Body of pancreas (tissue), 4 donors: Measurements from ENCODE around the gene UGT1A1.

ENCODE experiments used
- CTCF ChIP-seq, 7 experiments: fragments of 450-650 bp in 4 of 7; fragments of 200-600 bp in 3 of 7; sonication (generic) in 3 of 7; IDR thresholded peaks; one replicate each; pipeline ENCODE4 v1.5.1; 2016 to 2019; ENCODE audit warnings: antibody characterized with exemption in 7 of 7
- POLR2A ChIP-seq, 3 donors: fragments of 450-650 bp; IDR thresholded peaks; one replicate each; pipeline ENCODE4 v1.6.1; 2016; ENCODE audit warnings: antibody characterized with exemption in 3 of 3, mild to moderate bottlenecking in 2 of 3

GRCh38 chr2:233813236-233814055 lies 53.4 kb downstream of the UGT1A1 start:
- no peak for TF ChIP-seq CTCF (IDR thresholded peaks at IDR 0.05)
- no peak for TF ChIP-seq POLR2A (IDR thresholded peaks at IDR 0.05)
